ENCODE results near the gene GJA10.

The GJA10 gene

GRCh38 chr6:89944181-89944755, 50.0 kb downstream of the GJA10 start:
- no peak for DNase-seq (ENCODE audit: low read depth in 2 of 2, low spot score in 1 of 2)

- no peak for DNase-seq (ENCODE audit: low read depth in 2 of 2, low spot score in 1 of 2)
Measured at GRCh38 chr6:89944826-89945407, 50.6 kb downstream of the GJA10 start.
